ENCODE data around the gene CMSS1.

CMSS1 gene

DNA sequence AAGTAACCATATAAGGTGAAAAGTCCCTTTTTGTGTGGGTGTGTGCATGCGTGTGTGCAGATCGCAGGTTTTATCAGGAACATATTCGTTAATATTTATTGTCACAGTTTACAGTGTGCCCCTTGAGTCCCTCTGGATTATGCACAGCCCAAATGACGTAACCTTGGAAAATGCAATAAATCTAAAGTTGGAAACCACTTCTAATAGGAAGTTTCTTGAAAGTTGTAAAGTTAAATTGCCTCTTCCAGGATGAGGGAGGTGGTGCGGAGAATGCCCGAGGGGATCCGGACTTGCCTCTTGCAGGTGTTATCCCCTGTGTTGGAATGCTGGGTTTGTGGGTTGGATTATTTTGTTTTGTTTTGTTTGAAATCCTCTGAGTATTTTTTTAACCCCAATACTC, 143.3 kb downstream of the CMSS1 start (continued):
- TF ChIP-seq, protein P1, sequence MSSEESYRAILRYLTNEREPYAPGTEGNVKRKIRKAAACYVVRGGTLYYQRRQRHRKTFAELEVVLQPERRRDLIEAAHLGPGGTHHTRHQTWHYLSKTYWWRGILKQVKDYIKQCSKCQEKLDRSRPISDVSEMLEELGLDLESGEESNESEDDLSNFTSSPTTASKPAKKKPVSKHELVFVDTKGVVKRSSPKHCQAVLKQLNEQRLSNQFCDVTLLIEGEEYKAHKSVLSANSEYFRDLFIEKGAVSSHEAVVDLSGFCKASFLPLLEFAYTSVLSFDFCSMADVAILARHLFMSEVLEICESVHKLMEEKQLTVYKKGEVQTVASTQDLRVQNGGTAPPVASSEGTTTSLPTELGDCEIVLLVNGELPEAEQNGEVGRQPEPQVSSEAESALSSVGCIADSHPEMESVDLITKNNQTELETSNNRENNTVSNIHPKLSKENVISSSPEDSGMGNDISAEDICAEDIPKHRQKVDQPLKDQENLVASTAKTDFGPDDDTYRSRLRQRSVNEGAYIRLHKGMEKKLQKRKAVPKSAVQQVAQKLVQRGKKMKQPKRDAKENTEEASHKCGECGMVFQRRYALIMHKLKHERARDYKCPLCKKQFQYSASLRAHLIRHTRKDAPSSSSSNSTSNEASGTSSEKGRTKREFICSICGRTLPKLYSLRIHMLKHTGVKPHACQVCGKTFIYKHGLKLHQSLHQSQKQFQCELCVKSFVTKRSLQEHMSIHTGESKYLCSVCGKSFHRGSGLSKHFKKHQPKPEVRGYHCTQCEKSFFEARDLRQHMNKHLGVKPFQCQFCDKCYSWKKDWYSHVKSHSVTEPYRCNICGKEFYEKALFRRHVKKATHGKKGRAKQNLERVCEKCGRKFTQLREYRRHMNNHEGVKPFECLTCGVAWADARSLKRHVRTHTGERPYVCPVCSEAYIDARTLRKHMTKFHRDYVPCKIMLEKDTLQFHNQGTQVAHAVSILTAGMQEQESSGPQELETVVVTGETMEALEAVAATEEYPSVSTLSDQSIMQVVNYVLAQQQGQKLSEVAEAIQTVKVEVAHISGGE (tag by site-specific recombination; conservative IDR thresholded peaks at IDR 0.05; ENCODE audit: low read depth), result no peak
- TF ChIP-seq ZIC2 (tag by site-specific recombination; IDR thresholded peaks at IDR 0.05) (no peak), ZNF302 (tag by site-specific recombination; IDR thresholded peaks at IDR 0.05; ENCODE audit: low read depth) (no peak), ZNF654 (tag by site-specific recombination; IDR thresholded peaks at IDR 0.05; ENCODE audit: low read depth) (no peak), ZFP37 (tag by site-specific recombination; IDR thresholded peaks at IDR 0.05) (no peak), ZNF341 (tag by site-specific recombination; IDR thresholded peaks at IDR 0.05; ENCODE audit: low read depth) (peak; percentile 42; the same call in 1 of the 2 replicates), ZNF202 (tag by site-specific recombination; IDR thresholded peaks at IDR 0.05; ENCODE audit: borderline replicate concordance) (no peak), TCF7L2 (IDR thresholded peaks at IDR 0.05; ENCODE audit: borderline replicate concordance, low read depth, low read length) (peak; percentile 54; the same call in 1 of the 2 replicates), KLF16 (tag by site-specific recombination; IDR thresholded peaks at IDR 0.05) (peak; percentile 60), ZNF585B (tag by site-specific recombination; IDR thresholded peaks at IDR 0.05) (no peak), ZBTB1 (tag by site-specific recombination; IDR thresholded peaks at IDR 0.05) (no peak), ZNF121 (tag by site-specific recombination; IDR thresholded peaks at IDR 0.05) (no peak), ZNF621 (tag by site-specific recombination; IDR thresholded peaks at IDR 0.05) (no peak), ZNF174 (tag by site-specific recombination; IDR thresholded peaks at IDR 0.05) (no peak), SCRT2 (tag by site-specific recombination; IDR thresholded peaks at IDR 0.05) (0 out of 2 replicates have a peak, but pooled peaks have one; percentile 17), YY1 (tag by site-specific recombination; IDR thresholded peaks at IDR 0.05) (no peak), GLIS1 (tag by site-specific recombination; IDR thresholded peaks at IDR 0.05) (peak; percentile 88), ZNF624 (tag by site-specific recombination; IDR thresholded peaks at IDR 0.05) (no peak)
- TF ChIP-seq, protein P2, sequence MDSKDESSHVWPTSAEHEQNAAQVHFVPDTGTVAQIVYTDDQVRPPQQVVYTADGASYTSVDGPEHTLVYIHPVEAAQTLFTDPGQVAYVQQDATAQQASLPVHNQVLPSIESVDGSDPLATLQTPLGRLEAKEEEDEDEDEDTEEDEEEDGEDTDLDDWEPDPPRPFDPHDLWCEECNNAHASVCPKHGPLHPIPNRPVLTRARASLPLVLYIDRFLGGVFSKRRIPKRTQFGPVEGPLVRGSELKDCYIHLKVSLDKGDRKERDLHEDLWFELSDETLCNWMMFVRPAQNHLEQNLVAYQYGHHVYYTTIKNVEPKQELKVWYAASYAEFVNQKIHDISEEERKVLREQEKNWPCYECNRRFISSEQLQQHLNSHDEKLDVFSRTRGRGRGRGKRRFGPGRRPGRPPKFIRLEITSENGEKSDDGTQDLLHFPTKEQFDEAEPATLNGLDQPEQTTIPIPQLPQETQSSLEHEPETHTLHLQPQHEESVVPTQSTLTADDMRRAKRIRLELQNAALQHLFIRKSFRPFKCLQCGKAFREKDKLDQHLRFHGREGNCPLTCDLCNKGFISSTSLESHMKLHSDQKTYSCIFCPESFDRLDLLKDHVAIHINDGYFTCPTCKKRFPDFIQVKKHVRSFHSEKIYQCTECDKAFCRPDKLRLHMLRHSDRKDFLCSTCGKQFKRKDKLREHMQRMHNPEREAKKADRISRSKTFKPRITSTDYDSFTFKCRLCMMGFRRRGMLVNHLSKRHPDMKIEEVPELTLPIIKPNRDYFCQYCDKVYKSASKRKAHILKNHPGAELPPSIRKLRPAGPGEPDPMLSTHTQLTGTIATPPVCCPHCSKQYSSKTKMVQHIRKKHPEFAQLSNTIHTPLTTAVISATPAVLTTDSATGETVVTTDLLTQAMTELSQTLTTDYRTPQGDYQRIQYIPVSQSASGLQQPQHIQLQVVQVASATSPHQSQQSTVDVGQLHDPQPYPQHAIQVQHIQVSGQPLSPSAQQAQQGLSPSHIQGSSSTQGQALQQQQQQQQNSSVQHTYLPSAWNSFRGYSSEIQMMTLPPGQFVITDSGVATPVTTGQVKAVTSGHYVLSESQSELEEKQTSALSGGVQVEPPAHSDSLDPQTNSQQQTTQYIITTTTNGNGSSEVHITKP (tag by site-specific recombination; IDR thresholded peaks at IDR 0.05), result peak; percentile 80
- TF ChIP-seq, protein P3, sequence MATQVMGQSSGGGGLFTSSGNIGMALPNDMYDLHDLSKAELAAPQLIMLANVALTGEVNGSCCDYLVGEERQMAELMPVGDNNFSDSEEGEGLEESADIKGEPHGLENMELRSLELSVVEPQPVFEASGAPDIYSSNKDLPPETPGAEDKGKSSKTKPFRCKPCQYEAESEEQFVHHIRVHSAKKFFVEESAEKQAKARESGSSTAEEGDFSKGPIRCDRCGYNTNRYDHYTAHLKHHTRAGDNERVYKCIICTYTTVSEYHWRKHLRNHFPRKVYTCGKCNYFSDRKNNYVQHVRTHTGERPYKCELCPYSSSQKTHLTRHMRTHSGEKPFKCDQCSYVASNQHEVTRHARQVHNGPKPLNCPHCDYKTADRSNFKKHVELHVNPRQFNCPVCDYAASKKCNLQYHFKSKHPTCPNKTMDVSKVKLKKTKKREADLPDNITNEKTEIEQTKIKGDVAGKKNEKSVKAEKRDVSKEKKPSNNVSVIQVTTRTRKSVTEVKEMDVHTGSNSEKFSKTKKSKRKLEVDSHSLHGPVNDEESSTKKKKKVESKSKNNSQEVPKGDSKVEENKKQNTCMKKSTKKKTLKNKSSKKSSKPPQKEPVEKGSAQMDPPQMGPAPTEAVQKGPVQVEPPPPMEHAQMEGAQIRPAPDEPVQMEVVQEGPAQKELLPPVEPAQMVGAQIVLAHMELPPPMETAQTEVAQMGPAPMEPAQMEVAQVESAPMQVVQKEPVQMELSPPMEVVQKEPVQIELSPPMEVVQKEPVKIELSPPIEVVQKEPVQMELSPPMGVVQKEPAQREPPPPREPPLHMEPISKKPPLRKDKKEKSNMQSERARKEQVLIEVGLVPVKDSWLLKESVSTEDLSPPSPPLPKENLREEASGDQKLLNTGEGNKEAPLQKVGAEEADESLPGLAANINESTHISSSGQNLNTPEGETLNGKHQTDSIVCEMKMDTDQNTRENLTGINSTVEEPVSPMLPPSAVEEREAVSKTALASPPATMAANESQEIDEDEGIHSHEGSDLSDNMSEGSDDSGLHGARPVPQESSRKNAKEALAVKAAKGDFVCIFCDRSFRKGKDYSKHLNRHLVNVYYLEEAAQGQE (tag by site-specific recombination; IDR thresholded peaks at IDR 0.05), result no peak
- TF ChIP-seq, protein P4, sequence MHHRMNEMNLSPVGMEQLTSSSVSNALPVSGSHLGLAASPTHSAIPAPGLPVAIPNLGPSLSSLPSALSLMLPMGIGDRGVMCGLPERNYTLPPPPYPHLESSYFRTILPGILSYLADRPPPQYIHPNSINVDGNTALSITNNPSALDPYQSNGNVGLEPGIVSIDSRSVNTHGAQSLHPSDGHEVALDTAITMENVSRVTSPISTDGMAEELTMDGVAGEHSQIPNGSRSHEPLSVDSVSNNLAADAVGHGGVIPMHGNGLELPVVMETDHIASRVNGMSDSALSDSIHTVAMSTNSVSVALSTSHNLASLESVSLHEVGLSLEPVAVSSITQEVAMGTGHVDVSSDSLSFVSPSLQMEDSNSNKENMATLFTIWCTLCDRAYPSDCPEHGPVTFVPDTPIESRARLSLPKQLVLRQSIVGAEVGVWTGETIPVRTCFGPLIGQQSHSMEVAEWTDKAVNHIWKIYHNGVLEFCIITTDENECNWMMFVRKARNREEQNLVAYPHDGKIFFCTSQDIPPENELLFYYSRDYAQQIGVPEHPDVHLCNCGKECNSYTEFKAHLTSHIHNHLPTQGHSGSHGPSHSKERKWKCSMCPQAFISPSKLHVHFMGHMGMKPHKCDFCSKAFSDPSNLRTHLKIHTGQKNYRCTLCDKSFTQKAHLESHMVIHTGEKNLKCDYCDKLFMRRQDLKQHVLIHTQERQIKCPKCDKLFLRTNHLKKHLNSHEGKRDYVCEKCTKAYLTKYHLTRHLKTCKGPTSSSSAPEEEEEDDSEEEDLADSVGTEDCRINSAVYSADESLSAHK (tag by site-specific recombination; IDR thresholded peaks at IDR 0.05), result peak; percentile 83
- TF ChIP-seq, protein P5, sequence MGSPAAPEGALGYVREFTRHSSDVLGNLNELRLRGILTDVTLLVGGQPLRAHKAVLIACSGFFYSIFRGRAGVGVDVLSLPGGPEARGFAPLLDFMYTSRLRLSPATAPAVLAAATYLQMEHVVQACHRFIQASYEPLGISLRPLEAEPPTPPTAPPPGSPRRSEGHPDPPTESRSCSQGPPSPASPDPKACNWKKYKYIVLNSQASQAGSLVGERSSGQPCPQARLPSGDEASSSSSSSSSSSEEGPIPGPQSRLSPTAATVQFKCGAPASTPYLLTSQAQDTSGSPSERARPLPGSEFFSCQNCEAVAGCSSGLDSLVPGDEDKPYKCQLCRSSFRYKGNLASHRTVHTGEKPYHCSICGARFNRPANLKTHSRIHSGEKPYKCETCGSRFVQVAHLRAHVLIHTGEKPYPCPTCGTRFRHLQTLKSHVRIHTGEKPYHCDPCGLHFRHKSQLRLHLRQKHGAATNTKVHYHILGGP (tag by site-specific recombination; IDR thresholded peaks at IDR 0.05), result 0 out of 2 replicates have a peak, but pooled peaks have one; percentile 31
- TF ChIP-seq, protein P6, sequence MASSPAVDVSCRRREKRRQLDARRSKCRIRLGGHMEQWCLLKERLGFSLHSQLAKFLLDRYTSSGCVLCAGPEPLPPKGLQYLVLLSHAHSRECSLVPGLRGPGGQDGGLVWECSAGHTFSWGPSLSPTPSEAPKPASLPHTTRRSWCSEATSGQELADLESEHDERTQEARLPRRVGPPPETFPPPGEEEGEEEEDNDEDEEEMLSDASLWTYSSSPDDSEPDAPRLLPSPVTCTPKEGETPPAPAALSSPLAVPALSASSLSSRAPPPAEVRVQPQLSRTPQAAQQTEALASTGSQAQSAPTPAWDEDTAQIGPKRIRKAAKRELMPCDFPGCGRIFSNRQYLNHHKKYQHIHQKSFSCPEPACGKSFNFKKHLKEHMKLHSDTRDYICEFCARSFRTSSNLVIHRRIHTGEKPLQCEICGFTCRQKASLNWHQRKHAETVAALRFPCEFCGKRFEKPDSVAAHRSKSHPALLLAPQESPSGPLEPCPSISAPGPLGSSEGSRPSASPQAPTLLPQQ (tag by site-specific recombination; IDR thresholded peaks at IDR 0.05), result no peak
